H54 (cell line): Measurements from ENCODE around the gene DCST1.

ENCODE experiments used
- DNase-seq: peaks from one replicate; pipeline ENCODE4 v3.0.0; 2011; ENCODE audit warnings: low spot score, mixed read lengths; ENCODE audit not compliant: insufficient read length
- FAIRE-seq: peaks from 3 replicates; lab custom pipeline; 2011; peaks lifted over from hg19 to GRCh38; lab: Jason Lieb, UNC
- POLR2A ChIP-seq: IDR thresholded peaks from 2 replicates; pipeline ENCODE4 v1.6.1; 2011; ENCODE audit warnings: low read depth, mild to moderate bottlenecking, low read length

Gene DCST1

DNA sequence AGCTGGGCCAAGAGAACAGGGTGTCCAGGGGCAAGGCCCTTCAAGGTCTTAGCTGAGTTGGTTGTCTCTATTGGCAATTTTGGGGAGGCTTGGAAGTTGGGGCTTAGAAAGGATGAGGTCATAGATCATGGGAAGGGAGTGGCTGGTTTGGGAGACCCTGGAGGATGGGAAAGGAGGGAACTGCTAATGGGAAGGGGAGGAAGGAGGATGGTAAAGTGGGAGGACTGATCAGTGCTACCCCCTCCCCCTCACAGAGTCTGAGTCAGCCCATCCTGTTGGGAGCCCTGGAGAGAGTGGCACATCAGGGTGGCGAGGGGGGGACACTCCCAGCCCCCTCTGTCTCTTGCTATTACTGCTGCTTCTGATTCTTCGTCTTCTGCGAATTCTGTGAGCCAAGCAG, 35.0 kb downstream of the DCST1 start:
- FAIRE-seq (no peak), DNase-seq (no peak)
- TF ChIP-seq POLR2A, result no peak

DNA sequence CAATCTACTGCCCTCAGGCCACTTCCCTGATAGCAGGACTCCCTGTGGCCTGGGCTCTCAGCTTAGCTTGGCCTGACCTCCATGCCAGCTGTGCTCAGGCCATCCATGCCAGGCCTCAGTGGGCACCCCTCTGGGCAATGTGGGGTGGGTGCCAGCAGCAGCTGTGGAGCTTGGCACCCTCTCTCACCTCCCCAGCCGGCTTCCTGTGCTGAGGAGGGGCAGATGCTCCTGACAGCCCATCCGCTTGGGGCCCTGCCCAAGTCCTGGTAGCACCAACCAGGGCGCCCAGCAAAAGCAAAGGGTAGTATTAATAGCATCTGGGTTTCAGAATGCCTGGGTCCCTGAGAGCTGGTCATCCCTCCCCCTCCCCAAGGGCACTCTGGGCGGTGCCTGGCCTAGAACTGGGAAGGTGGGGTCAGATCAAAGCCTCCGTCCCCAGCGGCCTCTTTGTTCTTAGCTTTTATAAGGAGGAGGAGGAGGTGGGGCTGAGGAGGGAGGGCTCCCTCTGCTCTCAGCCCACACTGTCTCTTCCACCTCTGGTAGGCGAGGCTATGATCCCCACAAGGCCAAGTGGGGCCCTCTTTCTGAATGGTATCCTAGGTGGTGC, 36.0 kb downstream of the DCST1 start:
- no peak for TF ChIP-seq POLR2A
- FAIRE-seq, result no peak
- no peak for DNase-seq

DNA sequence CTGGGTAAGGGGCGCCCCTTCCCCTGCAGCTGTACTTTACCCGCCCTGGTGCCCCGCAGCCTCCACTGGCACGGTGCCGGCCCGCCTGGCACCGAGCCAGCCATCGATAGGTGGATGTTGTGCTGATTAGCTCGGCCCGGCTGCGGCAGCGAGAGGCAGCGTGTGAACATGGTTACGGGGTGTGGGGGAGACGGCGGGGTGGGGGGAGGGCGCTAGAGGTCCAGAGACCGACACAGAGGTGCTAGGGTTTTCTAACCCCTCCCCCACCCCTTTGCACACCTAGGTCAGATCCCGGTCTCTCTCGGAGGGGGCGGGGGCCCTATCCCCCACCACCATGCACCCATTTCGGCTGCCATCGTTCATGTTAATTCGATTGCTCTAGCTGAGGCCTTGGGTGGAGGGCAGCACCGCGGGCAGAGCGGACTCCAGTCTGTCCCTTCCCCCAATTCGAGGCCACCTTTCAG, 36.6 kb downstream of the DCST1 start:
- TF ChIP-seq POLR2A, result no peak
- no peak for DNase-seq
- FAIRE-seq, result no peak

GRCh38 chr1:155070721-155071569, 37.3 kb downstream of the DCST1 start:
- no peak for DNase-seq
- no peak for TF ChIP-seq POLR2A
- FAIRE-seq, result no peak

DNA sequence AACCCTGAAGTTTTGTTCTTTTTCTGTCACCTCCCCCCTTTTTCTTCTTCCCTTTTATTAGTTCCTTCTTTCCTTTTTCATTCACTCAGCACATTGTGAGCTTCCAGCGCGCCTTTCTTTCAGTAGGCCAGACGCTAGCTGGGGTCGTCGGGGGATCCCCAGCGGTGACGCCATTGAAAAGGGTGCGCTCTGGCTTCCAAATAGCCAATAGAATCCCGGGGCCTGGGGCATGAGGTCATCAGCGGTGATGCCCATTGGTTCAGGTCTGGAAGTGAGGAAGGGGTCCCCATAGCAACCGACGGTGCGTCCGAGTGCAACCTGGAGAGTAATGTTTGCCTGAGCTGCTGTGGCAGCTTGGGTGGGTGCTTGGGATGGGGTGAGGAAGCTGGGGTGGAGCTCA, 38.1 kb downstream of the DCST1 start:
- FAIRE-seq (no peak), DNase-seq (no peak)
- no peak for TF ChIP-seq POLR2A

GRCh38 chr1:155072531-155073289, 39.1 kb downstream of the DCST1 start:
- no peak for FAIRE-seq

DNA sequence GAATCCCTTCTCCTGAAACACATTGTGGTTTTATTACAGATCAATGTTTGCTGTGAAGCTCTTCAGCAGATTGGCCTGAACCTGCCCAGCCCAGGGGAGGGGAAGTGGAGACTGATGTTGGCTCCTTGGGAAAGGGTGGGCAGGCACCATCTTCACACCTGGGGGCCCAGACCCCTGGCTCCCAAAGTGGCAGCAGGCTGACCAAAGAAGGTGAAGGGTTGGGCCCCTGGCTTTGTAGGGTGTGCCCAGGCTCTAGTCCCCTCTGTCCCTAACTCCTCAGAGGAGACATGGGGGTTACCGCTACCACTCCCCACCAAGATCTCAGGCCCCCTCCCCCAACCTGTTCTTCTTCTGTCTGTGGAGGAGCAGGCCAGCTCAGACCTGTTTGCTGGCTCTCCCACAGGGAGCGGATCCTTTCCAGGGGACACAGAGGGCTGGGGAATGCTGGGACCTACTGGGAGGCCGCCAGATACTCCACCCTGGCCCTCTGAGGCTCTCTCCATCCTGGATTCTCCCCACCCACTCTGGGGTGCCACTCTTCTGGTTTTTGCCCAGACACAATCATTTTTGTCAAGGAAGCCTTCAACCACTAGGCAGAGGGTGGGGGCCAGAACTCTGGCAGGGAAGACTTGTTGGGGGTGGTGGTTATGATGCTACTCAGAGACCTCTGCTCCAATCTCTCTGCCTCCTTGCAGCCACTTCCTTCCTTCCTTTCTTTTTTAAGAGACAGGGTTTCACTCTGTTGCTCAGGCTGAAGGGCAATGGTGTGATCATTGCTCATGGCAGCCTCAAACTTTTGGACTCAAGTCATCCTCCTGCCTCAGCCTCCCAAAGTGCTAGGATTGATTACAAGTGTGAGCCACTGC, 40.0 kb downstream of the DCST1 start:
- no peak for DNase-seq
- no peak for TF ChIP-seq POLR2A
- no peak for FAIRE-seq

More at GRCh38 chr1:155072531-155073289, 39.1 kb downstream of the DCST1 start:
- DNase-seq, result no peak
- TF ChIP-seq POLR2A, result no peak

- no peak for DNase-seq
- no peak for TF ChIP-seq POLR2A
- no peak for FAIRE-seq
Measured at GRCh38 chr1:155075535-155075934, 41.9 kb downstream of the DCST1 start.

- no peak for FAIRE-seq
- DNase-seq, result no peak
- TF ChIP-seq POLR2A, result no peak
Measured at GRCh38 chr1:155076371-155076770, 42.7 kb downstream of the DCST1 start.

DNA sequence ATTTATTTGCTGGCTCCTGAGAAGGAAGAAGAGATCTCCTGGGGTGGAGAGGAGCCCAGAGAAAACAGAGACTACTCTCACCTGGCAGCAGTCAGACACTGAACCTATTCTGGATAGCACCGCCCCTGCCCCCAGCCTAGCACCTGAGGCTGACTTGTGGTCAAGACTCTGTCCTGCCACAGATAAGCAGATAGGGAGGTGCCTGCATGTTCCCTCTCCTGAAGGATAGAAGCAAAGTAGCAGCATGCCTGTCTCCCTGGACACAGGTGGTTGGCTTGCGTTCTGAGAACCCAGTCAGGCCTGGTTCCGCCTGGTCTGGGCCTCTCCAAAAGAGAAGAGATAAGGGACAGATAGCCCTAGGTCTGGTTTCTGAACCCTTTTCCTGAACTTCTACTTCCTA, 43.7 kb downstream of the DCST1 start:
- FAIRE-seq (no peak), DNase-seq (no peak)
- no peak for TF ChIP-seq POLR2A

- no peak for TF ChIP-seq POLR2A
- FAIRE-seq (no peak), DNase-seq (no peak)
Measured at GRCh38 chr1:155077758-155078445, 44.3 kb downstream of the DCST1 start.

DNA sequence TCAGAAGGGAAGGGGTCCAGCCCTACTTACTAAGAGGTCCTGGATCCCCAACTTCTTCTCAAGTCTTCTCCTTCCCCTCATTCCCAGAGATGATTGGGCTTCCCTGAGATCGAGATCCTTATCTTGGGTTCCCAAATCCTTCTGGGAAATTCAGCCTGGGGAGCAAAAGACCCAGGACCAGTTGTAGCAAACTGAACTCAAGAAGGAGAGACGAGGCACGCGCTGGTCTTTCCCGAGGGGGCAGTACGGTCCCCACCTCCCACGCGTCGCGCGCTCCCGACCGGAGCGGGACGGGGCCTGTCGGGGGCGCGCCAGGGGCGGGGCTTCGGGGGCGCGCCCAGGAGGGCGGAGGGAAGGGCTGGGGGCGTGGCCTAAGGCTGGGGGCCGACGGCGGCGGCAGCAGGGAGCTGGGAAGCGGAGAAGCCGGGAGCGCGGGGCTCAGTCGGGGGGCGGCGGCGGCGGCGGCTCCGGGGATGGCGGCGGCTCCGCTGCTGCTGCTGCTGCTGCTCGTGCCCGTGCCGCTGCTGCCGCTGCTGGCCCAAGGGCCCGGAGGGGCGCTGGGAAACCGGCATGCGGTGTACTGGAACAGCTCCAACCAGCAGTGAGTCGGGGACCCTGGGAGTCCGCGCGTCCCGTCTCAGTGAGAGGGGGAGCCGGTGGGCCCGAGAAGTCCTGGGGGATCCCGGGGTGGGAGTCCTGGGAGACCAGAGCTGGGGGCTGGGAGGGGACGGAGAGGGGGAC, 45.0 kb downstream of the DCST1 start, which contains the start of gene EFNA3:
TSS of gene EFNA3 (plus strand) at position 369 of the 741 bp plus-strand sequence. CDS start at position 474, 105 bp downstream.
- FAIRE-seq, result no peak
- no peak for TF ChIP-seq POLR2A
- DNase-seq, result peak; percentile 89
